GM18502 (cell line): Measurements from ENCODE around the gene PRELID1.
"Not testable (repeated sequence)": the region's sequence is repeated elsewhere in the genome, so short reads cannot be mapped to it uniquely, and the experiment has no call there.

Source experiments
- ATAC-seq: cut with Tn5 transposase; IDR thresholded peaks from one replicate; pipeline ENCODE4 v1.9.1; 2021; ENCODE audit warnings: mild to moderate bottlenecking; ENCODE audit not compliant: unreplicated experiment, poor library complexity

PRELID1 gene

GRCh38 chr5:177297922-177298321 lies 5.7 kb upstream of the PRELID1 start:
- ATAC-seq = no peak

- ATAC-seq = no peak
Measured at GRCh38 chr5:177299697-177300096, 3.9 kb upstream of the PRELID1 start.

- ATAC-seq = peak; percentile 50
Measured at GRCh38 chr5:177300236-177300880, 3.2 kb upstream of the PRELID1 start.

GRCh38 chr5:177300951-177301350 lies 2.6 kb upstream of the PRELID1 start:
- no peak for ATAC-seq

- ATAC-seq = no peak
Measured at GRCh38 chr5:177301503-177302165, 2.0 kb upstream of the PRELID1 start.

GRCh38 chr5:177302354-177303110 lies 1.1 kb upstream of the PRELID1 start:
- ATAC-seq = no peak

GRCh38 chr5:177303925-177304391 lies 359 bp downstream of the PRELID1 start:
- ATAC-seq = no peak

- ATAC-seq = no peak
Measured at GRCh38 chr5:177304392-177305119, 957 bp downstream of the PRELID1 start.

GRCh38 chr5:177306103-177306640 lies 2.6 kb downstream of the PRELID1 start:
- ATAC-seq = not testable (repeated sequence)

- no peak for ATAC-seq
Measured at GRCh38 chr5:177306674-177307543, 3.3 kb downstream of the PRELID1 start.

GRCh38 chr5:177307544-177308363 lies 4.2 kb downstream of the PRELID1 start:
- no peak for ATAC-seq

GRCh38 chr5:177308740-177309139 lies 5.1 kb downstream of the PRELID1 start:
- ATAC-seq = no peak

- ATAC-seq = no peak
Measured at GRCh38 chr5:177309351-177310191, 6.0 kb downstream of the PRELID1 start.

- no peak for ATAC-seq
Measured at GRCh38 chr5:177310332-177310731, 6.7 kb downstream of the PRELID1 start.

GRCh38 chr5:177310757-177311391 lies 7.3 kb downstream of the PRELID1 start:
- ATAC-seq = no peak

- no peak for ATAC-seq
Measured at GRCh38 chr5:177311392-177311722, 7.8 kb downstream of the PRELID1 start.
